ENCODE measurements around the gene PNO1. TPM values are rescaled to one million over a fixed set of nuclear protein-coding genes. Genes with fewer than 3 reads are reported as not detected.

PNO1 gene
- total RNA-seq, 1 experiment from 2014 or later = 42.1 TPM

Other genes with a start within 250 kb of the PNO1 start
- 42.0 and 73.1 TPM in 2 replicates for gene C1D, start 94.9 kb upstream of the PNO1 start, total RNA-seq (2014; rRNA removed; shearing (Covaris generic))
- 36.6 and 41.7 TPM in 2 replicates for gene PPP3R1, start 94.6 kb downstream of the PNO1 start, total RNA-seq (2014; rRNA removed; shearing (Covaris generic))
- gene CNRIP1, start 162.1 kb downstream of the PNO1 start, total RNA-seq (2014; rRNA removed; shearing (Covaris generic)) = 8.4 and 19.8 TPM in 2 replicates
- not detected in 2 replicates for gene PLEK, start 207.4 kb downstream of the PNO1 start, total RNA-seq (2014; rRNA removed; shearing (Covaris generic))